Caco-2 (cell line): Measurements from ENCODE around the gene FCRLB. TPM values are rescaled to one million over a fixed set of nuclear protein-coding genes. Genes with fewer than 3 reads are reported as not detected.

ENCODE experiments used
- BruUV-seq: library from RNA; stranded (reverse); fragments of 400-500 nt; replicated peaks from 2 replicates; lab custom pipeline; 2021; lab: Mats Ljungman, UMichigan
- CTCF ChIA-PET: fragments of 300-600 bp; sonication (Branson Sonifier 250); formaldehyde crosslinking; loops from one replicate; lab custom pipeline; 2022; ENCODE audit warnings: antibody characterized with exemption; lab: Charles Lee
- POLR2A ChIA-PET: fragments of 300-600 bp; sonication (Branson Sonifier 250); formaldehyde crosslinking; loops from one replicate; lab custom pipeline; 2022; ENCODE audit warnings: antibody characterized with exemption; lab: Charles Lee
- DNase-seq, 2 experiments: peaks; one replicate each; pipeline versions ENCODE4 v3.0.0 to v3.0.0-alpha.2; 2020 to 2022
- H3K27me3 ChIP-seq: replicated peaks from 2 replicates; pipeline ENCODE4 v1.6.0; 2011; ENCODE audit warnings: low read length; ENCODE audit not compliant: control insufficient read depth, insufficient read depth
- H3K36me3 ChIP-seq: 2 replicates; pipeline ENCODE4 v1.5.1; 2011; ENCODE audit warnings: low read length; ENCODE audit not compliant: control insufficient read depth, insufficient read depth
- H3K4me1 ChIP-seq: fragments of 250-450 bp; sonication (Bioruptor Pico); 2 replicates; pipeline ENCODE4 v1.5.1; 2020; ENCODE audit warnings: mild to moderate bottlenecking
- H3K4me3 ChIP-seq: 2 replicates; pipeline ENCODE4 v1.5.1; 2011; ENCODE audit warnings: low read depth, mild to moderate bottlenecking, control low read depth, low read length
- H3K9me3 ChIP-seq: fragments of 250-450 bp; sonication (Bioruptor Pico); 2 replicates; pipeline ENCODE4 v1.5.1; 2020; ENCODE audit warnings: mild to moderate bottlenecking, moderate library complexity
- H3K27ac Mint-ChIP-seq: one replicate; pipeline ENCODE4 v1.8.0; 2022; ENCODE audit warnings: mixed read lengths; ENCODE audit not compliant: unreplicated experiment
- H3K27me3 Mint-ChIP-seq: one replicate; pipeline ENCODE4 v1.8.0; 2022; ENCODE audit warnings: mixed read lengths; ENCODE audit not compliant: insufficient read depth, unreplicated experiment
- H3K36me3 Mint-ChIP-seq: one replicate; pipeline ENCODE4 v1.8.0; 2022; ENCODE audit warnings: mild to moderate bottlenecking, mixed read lengths; ENCODE audit not compliant: insufficient read depth, unreplicated experiment
- H3K4me1 Mint-ChIP-seq: one replicate; pipeline ENCODE4 v1.8.0; 2022; ENCODE audit warnings: low read depth, mixed read lengths; ENCODE audit not compliant: unreplicated experiment
- H3K4me3 Mint-ChIP-seq: one replicate; pipeline ENCODE4 v1.8.0; 2022; ENCODE audit warnings: mild to moderate bottlenecking, moderate library complexity, mixed read lengths; ENCODE audit not compliant: unreplicated experiment
- H3K9me3 Mint-ChIP-seq: one replicate; pipeline ENCODE4 v1.8.0; 2022; ENCODE audit warnings: mixed read lengths; ENCODE audit not compliant: unreplicated experiment
- intact Hi-C: fragments of 100-400 bp; cut with micrococcal nuclease; formaldehyde crosslinking; loops from one replicate; pipeline ENCODE4 v1.10.0; 2022; ENCODE audit not compliant: unreplicated experiment
- total RNA-seq: library from RNA; stranded (reverse); gene quantifications from 2 replicates; pipeline ENCODE4 v1.2.3, GENCODE V29; 2022
- TF ChIP-seq, protein P1 (sequence below), 2 experiments: fragments of 200-600 bp in 1 of 2; IDR thresholded peaks; 1 replicate in 1 of 2; 2 replicates in 1 of 2; pipeline versions ENCODE4 v1.5.1 to v1.8.0; 2011 to 2022; ENCODE audit warnings: antibody characterized with exemption in 1 of 2, control low read depth in 1 of 2, inconsistent platforms in 1 of 2, low read depth in 1 of 2, low read length in 1 of 2, mild to moderate bottlenecking in 1 of 2, moderate library complexity in 1 of 2; ENCODE audit not compliant: insufficient read depth in 1 of 2, severe bottlenecking in 1 of 2, unreplicated experiment in 1 of 2

FCRLB gene
- total RNA-seq, 1 experiment from 2014 or later = 0.29 TPM

DNA sequence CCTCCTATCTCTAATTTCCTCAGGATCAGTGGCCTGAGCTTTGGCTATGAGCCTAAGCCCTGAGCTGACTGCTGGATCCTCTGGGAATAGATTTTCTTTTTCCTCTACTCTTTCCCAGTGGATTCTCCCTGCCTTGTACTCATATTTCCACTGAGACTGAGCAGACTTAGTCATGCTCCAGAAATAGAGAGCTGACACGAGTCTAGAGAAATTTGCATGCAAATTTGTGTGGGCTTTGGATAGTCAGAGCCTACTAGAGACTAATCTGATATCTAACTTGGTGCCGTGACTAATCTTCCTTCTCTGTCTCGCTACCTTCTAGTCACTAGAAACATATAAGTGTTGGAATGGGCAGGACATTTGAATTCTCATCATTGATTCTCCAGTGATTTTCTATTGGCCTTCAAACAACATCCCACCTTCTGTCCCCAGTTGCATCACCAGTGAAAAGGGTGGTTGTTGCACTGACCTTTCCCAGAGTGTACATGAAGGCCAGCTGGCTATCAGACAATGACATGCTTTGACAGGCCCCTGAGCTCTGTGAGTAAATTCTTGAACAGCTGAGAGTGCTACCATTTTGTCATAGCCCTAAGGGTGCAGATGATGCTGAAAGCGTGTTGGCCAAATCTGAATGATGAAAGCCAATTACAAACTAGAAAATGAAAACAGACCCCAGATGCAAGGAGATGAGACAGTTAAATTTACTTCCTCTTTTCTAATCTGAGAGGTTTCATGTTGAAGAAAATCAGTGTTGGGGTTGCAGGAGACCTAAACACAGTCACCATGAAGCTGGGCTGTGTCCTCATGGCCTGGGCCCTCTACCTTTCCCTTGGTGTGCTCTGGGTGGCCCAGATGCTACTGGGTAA is 14.6 kb upstream of the FCRLB start, which contains the start of gene FCRLA:
Gene FCRLA, plus strand, starts transcription at position 748 of the 866 bp plus-strand sequence. Its CDS starts 36 bp downstream, at position 784.
- no peaks in the 10 kb centered on the region for H3K27me3 ChIP-seq
- no peaks in the 10 kb centered on the region for H3K4me1 ChIP-seq
- H3K4me1 Mint-ChIP-seq = peaks cover 7% of the 10 kb centered on the region
- H3K27ac Mint-ChIP-seq = no peak within 1 kb of the TSS
- H3K4me3 ChIP-seq = no peak within 1 kb of the TSS
- H3K27me3 Mint-ChIP-seq = peaks cover 9% of the 10 kb centered on the region
- TF ChIP-seq, protein P1, sequence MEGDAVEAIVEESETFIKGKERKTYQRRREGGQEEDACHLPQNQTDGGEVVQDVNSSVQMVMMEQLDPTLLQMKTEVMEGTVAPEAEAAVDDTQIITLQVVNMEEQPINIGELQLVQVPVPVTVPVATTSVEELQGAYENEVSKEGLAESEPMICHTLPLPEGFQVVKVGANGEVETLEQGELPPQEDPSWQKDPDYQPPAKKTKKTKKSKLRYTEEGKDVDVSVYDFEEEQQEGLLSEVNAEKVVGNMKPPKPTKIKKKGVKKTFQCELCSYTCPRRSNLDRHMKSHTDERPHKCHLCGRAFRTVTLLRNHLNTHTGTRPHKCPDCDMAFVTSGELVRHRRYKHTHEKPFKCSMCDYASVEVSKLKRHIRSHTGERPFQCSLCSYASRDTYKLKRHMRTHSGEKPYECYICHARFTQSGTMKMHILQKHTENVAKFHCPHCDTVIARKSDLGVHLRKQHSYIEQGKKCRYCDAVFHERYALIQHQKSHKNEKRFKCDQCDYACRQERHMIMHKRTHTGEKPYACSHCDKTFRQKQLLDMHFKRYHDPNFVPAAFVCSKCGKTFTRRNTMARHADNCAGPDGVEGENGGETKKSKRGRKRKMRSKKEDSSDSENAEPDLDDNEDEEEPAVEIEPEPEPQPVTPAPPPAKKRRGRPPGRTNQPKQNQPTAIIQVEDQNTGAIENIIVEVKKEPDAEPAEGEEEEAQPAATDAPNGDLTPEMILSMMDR (IDR thresholded peaks at IDR 0.05; ENCODE audit: insufficient read depth in 1 of 2, low read depth in 1 of 2, low read length in 1 of 2, severe bottlenecking in 1 of 2, unreplicated experiment in 1 of 2) = no peak
- ChIA-PET POLR2A (no interaction called here), CTCF (no interaction called here)
- no peaks in the 10 kb centered on the region for H3K36me3 Mint-ChIP-seq
- no peaks in the 10 kb centered on the region for H3K36me3 ChIP-seq
- no TSS peak for BruUV-seq
- no peak for DNase-seq
- H3K9me3 ChIP-seq = no peaks in the 10 kb centered on the region
- H3K4me3 Mint-ChIP-seq = no peak within 1 kb of the TSS
- intact Hi-C loops = no loop called here
- no peaks in the 10 kb centered on the region for H3K9me3 Mint-ChIP-seq

DNA sequence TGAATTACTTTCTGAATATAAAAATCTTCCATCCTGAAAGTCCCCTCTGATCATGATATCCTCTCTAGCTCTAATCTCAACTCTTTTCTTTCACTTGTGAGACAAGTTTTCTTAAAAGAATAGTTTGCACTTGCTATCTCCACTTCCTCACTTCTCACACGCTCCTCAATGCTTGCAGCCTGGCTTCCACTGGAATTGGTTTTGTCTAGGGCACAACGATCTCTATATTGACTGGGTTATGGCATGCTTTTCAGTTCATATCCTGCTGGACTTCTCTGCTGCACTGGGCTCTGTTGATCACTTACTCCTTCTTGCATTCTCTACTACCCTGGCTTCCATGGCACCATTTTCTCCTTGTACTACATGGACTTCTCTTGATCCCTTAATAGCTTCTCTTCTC is 13.8 kb upstream of the FCRLB start:
- Mint-ChIP-seq H3K36me3 (no peaks in the 10 kb centered on the region), H3K27me3 (peaks cover 12% of the 10 kb centered on the region), H3K27ac (no peak overlapping the region), H3K4me3 (no peak overlapping the region), H3K9me3 (no peaks in the 10 kb centered on the region), H3K4me1 (no peaks in the 10 kb centered on the region)
- Histone ChIP-seq H3K9me3 (no peaks in the 10 kb centered on the region), H3K4me1 (no peaks in the 10 kb centered on the region), H3K4me3 (no peak overlapping the region), H3K36me3 (no peaks in the 10 kb centered on the region), H3K27me3 (no peaks in the 10 kb centered on the region)
- DNase-seq = no peak
- TF ChIP-seq, protein P1 (IDR thresholded peaks at IDR 0.05; ENCODE audit: insufficient read depth in 1 of 2, low read depth in 1 of 2, low read length in 1 of 2, severe bottlenecking in 1 of 2, unreplicated experiment in 1 of 2) = no peak
- ChIA-PET CTCF (interaction anchor here (0.7 kb wide), 1 partner anchor 19 kb away, joined by 3 read pairs; no protein-coding TSS in a partner anchor), POLR2A (no interaction called here)
- intact Hi-C loops = no loop called here
- BruUV-seq = no TSS peak

DNA sequence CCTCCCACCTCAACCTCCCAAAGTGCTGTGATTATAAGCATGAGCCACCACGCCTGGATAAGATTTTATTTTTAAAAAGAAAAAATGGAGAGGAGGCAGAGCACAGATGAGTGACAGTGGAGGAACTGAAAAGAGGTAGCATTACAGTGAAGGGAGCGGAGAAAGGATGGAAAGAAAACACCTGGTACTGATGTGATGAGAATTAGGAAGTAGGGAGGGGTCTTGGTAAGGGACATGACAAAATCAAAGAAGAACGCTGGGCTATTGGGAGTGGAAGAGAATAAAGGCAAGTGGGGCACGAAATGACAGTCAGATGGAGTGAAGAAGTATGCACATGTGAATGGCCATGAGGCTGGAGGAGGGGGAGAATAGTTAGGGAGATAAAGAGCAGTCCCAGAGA is 12.0 kb upstream of the FCRLB start:
- Histone ChIP-seq H3K36me3 (no peaks in the 10 kb centered on the region), H3K9me3 (no peaks in the 10 kb centered on the region), H3K27me3 (no peaks in the 10 kb centered on the region; the same call in 1 of the 2 replicates), H3K4me3 (no peak overlapping the region), H3K4me1 (no peaks in the 10 kb centered on the region)
- Mint-ChIP-seq H3K27me3 (peaks cover 10% of the 10 kb centered on the region), H3K9me3 (no peaks in the 10 kb centered on the region), H3K4me1 (no peaks in the 10 kb centered on the region), H3K4me3 (no peak overlapping the region), H3K27ac (no peak overlapping the region), H3K36me3 (no peaks in the 10 kb centered on the region)
- DNase-seq = no peak
- CTCF ChIA-PET = no interaction called here
- intact Hi-C loops = no loop called here
- TF ChIP-seq, protein P1 (IDR thresholded peaks at IDR 0.05; ENCODE audit: insufficient read depth in 1 of 2, low read depth in 1 of 2, low read length in 1 of 2, severe bottlenecking in 1 of 2, unreplicated experiment in 1 of 2) = no peak
- POLR2A ChIA-PET = no interaction called here
- no TSS peak for BruUV-seq
